ENCODE data around the gene RGS18. TPM values are rescaled to one million over a fixed set of nuclear protein-coding genes. Genes with fewer than 3 reads are reported as not detected.

Gene RGS18
- total and polyA plus RNA-seq, 4 donors, result 1.2 to 7.1 (median 4.3) TPM

DNA sequence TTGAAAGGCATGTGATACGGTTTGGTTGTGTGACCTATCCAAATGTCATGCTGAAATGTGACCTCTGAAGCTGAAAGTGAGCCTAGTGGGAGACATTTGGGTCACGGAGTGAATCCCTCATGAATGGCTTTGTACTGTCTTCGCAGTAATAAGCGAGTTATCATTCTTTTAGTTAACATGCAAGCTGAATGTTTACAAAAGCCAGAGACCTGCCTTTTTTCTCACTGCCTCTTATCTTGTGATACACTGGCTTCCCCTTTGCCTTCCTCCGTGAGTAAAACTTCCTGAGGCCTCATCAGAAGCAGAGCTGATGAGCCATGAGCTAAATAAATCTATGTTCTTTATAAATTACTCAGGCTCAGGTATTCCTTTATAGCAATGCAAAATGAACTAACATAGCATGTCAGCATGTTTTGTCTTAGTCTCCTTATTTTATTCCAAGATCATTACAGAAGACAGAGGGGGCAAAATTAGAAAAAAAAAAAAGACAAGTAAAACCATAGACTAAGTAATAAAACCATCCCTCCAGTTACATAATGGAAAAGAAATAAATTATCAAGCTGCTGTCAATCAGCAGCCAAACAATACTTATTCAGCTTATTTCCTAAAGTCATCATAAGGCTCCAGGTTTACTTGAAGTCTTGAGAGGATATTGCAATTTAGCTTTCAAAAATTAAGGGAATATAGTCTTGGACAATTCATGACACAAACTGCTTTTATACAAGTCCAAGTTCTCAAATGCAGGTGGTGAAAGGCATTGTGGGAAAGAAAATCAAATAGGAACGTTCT lies 12.1 kb downstream of the RGS18 start:
- H3K27ac ChIP-seq (ENCODE audit: low read depth in 1 of 2, low read length in 2 of 2), result no peak overlapping the region
- no peak for ATAC-seq (ENCODE audit: low FRiP score)
- H3K27me3 ChIP-seq (ENCODE audit: control insufficient read depth in 1 of 2, insufficient read depth in 2 of 2, low read length in 1 of 2), result no peaks in the 10 kb centered on the region
- WGBS, 2 donors, result 74 to 82% methylated on average over 6 of the region's 6 CpGs
- H3K4me3 ChIP-seq (ENCODE audit: low read length in 2 of 2), result no peak overlapping the region
- no peaks in the 10 kb centered on the region for H3K9me3 ChIP-seq (ENCODE audit: control insufficient read depth, low read length)
- no peak for DNase-seq
- no peaks in the 10 kb centered on the region for H3K36me3 ChIP-seq (ENCODE audit: control insufficient read depth in 1 of 2, insufficient read depth in 2 of 2, low read length in 1 of 2)
- no peaks in the 10 kb centered on the region for H3K4me1 ChIP-seq (ENCODE audit: control insufficient read depth in 1 of 2, insufficient read depth in 2 of 2, low read length in 2 of 2)
- intact Hi-C loops (cut with DNase I), result no loop called here

DNA sequence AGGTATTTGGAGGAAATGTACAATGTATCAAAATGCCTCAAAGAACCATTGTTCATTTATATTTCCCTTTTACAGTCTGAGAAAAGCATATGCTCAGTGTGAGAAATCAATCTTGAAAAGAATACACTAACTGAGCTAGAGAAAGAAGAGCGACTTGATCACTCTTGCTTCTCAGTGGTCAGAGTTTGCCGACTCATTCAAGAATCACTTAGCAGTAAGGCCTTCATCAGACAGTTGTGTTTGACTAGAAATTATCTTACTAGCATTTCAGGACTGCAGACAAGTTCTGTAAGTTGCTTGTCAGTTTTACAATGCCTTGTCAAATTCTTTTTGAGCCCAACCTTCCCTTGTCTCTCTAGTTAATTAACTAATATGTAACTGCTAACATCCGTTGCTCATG lies 12.9 kb downstream of the RGS18 start:
- Histone ChIP-seq H3K27me3 (ENCODE audit: control insufficient read depth in 1 of 2, insufficient read depth in 2 of 2, low read length in 1 of 2) (no peaks in the 10 kb centered on the region), H3K9me3 (ENCODE audit: control insufficient read depth, low read length) (no peaks in the 10 kb centered on the region), H3K4me3 (ENCODE audit: low read length in 2 of 2) (no peak overlapping the region), H3K4me1 (ENCODE audit: control insufficient read depth in 1 of 2, insufficient read depth in 2 of 2, low read length in 2 of 2) (no peaks in the 10 kb centered on the region), H3K27ac (ENCODE audit: low read depth in 1 of 2, low read length in 2 of 2) (no peak overlapping the region), H3K36me3 (ENCODE audit: control insufficient read depth in 1 of 2, insufficient read depth in 2 of 2, low read length in 1 of 2) (no peaks in the 10 kb centered on the region)
- WGBS, 2 donors, result 85 to 94% methylated on average over 3 of the region's 3 CpGs
- ATAC-seq (ENCODE audit: low FRiP score) (no peak), DNase-seq (no peak)
- intact Hi-C loops (cut with DNase I), result no loop called here

DNA sequence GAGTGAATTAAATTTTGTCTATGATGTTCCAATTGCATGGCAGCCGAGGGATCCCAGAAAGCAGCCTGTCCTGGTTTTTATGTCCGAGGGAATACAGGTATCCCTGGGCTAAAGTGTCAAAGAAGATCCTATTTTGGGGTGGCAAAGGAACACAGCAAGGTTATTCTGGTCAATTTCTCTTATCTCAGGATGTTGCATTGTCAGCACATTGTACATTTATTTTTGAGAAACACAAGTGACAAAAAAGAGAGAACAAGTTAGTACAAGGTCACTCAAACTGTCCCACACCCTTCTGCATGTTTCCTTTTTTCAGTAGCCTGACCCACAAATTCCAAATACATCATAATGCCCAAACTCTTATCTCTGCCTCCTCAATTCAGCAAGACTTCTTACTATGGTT lies 17.7 kb downstream of the RGS18 start:
- 91 to 92% methylated on average over 2 of the region's 2 CpGs for WGBS, 2 donors
- ATAC-seq (ENCODE audit: low FRiP score), result no peak
- Histone ChIP-seq H3K9me3 (ENCODE audit: control insufficient read depth, low read length) (no peaks in the 10 kb centered on the region), H3K4me1 (ENCODE audit: control insufficient read depth in 1 of 2, insufficient read depth in 2 of 2, low read length in 2 of 2) (no peaks in the 10 kb centered on the region), H3K36me3 (ENCODE audit: control insufficient read depth in 1 of 2, insufficient read depth in 2 of 2, low read length in 1 of 2) (no peaks in the 10 kb centered on the region), H3K27me3 (ENCODE audit: control insufficient read depth in 1 of 2, insufficient read depth in 2 of 2, low read length in 1 of 2) (no peaks in the 10 kb centered on the region), H3K4me3 (ENCODE audit: low read length in 2 of 2) (no peak overlapping the region), H3K27ac (ENCODE audit: low read depth in 1 of 2, low read length in 2 of 2) (no peak overlapping the region)
- DNase-seq, result no peak
- intact Hi-C loops (cut with DNase I), result no loop called here

DNA sequence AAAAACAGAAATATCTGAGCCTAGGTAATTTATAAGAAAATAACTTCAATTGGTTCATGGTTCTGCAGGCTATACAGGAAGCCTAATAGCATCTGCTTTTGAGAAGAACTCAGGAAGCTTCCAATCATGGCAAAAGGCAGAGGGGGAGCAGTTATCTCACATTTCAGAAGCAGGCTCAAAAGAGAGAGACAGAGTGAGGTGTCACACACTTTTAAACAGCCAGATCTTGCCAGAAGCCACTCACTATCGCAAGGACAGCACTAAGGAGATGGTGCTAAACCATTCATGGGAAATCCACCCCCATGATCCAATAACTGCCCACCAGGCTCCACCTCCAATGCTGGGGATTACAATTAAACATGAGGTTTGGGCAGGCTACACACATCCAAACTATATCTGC lies 25.5 kb downstream of the RGS18 start:
- Histone ChIP-seq H3K36me3 (ENCODE audit: control insufficient read depth in 1 of 2, insufficient read depth in 2 of 2, low read length in 1 of 2) (no peaks in the 10 kb centered on the region), H3K4me3 (ENCODE audit: low read length in 2 of 2) (no peak overlapping the region), H3K27ac (ENCODE audit: low read depth in 1 of 2, low read length in 2 of 2) (no peak overlapping the region), H3K4me1 (ENCODE audit: control insufficient read depth in 1 of 2, insufficient read depth in 2 of 2, low read length in 2 of 2) (no peaks in the 10 kb centered on the region), H3K27me3 (ENCODE audit: control insufficient read depth in 1 of 2, insufficient read depth in 2 of 2, low read length in 1 of 2) (peaks cover 0 to 3% of the 10 kb centered on the region in 2 donors), H3K9me3 (ENCODE audit: control insufficient read depth, low read length) (no peaks in the 10 kb centered on the region)
- ATAC-seq (ENCODE audit: low FRiP score) (peak; percentile 33), DNase-seq (no peak)
- WGBS, 2 donors, result 96 to 100% methylated on average over 1 of the region's 1 CpG
- intact Hi-C loops (cut with DNase I), result no loop called here

DNA sequence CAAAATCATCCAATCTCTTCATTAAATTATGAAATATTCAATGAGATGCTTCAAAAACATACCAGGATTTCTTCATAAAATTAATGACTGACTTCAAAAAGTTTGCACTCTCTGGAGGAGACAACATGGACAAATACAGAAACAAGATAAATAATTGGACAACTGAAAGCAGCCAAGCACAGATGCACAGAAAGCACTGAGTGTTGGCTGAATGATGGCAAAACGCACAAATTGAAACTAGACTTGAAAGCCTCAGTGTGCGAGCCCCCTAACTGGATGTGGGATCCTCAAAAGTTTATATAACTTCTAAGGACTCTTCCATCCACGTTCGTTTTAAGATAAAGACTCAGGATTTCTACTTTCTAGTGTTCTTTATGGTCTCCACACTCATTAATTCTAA lies 27.9 kb downstream of the RGS18 start:
- ATAC-seq (ENCODE audit: low FRiP score), result no peak
- H3K9me3 ChIP-seq (ENCODE audit: control insufficient read depth, low read length), result no peaks in the 10 kb centered on the region
- intact Hi-C loops (cut with DNase I), result no loop called here
- H3K4me3 ChIP-seq (ENCODE audit: low read length in 2 of 2), result no peak overlapping the region
- H3K4me1 ChIP-seq (ENCODE audit: control insufficient read depth in 1 of 2, insufficient read depth in 2 of 2, low read length in 2 of 2), result no peaks in the 10 kb centered on the region
- no peaks in the 10 kb centered on the region for H3K36me3 ChIP-seq (ENCODE audit: control insufficient read depth in 1 of 2, insufficient read depth in 2 of 2, low read length in 1 of 2)
- H3K27me3 ChIP-seq (ENCODE audit: control insufficient read depth in 1 of 2, insufficient read depth in 2 of 2, low read length in 1 of 2), result peaks cover 0 to 3% of the 10 kb centered on the region in 2 donors
- no peak for DNase-seq
- H3K27ac ChIP-seq (ENCODE audit: low read depth in 1 of 2, low read length in 2 of 2), result no peak overlapping the region
- 77 to 78% methylated on average over 4 of the region's 4 CpGs for WGBS, 2 donors

DNA sequence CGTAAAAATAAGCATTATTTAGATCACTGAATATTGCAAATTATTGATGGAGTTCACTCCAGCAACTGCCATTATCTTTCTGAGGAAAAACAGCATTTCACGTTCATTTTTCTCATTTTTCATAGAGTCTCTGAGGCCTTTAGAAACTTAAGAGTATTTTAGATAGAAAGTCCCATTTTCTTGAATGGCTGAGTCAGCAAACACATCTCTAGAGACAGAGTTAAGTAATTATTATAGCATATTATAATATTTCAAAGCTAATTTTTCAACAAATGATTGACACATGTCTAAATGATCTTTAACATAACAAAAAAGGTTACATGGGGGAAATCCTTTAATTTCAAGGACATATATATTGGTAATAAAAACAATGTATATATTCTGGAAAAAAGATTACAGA lies 31.8 kb downstream of the RGS18 start:
- 79 to 80% methylated on average over 2 of the region's 2 CpGs for WGBS, 2 donors
- ATAC-seq (ENCODE audit: low FRiP score) (no peak), DNase-seq (no peak)
- Histone ChIP-seq H3K36me3 (ENCODE audit: control insufficient read depth in 1 of 2, insufficient read depth in 2 of 2, low read length in 1 of 2) (no peaks in the 10 kb centered on the region), H3K4me1 (ENCODE audit: control insufficient read depth in 1 of 2, insufficient read depth in 2 of 2, low read length in 2 of 2) (no peaks in the 10 kb centered on the region), H3K9me3 (ENCODE audit: control insufficient read depth, low read length) (no peaks in the 10 kb centered on the region), H3K4me3 (ENCODE audit: low read length in 2 of 2) (no peak overlapping the region), H3K27me3 (ENCODE audit: control insufficient read depth in 1 of 2, insufficient read depth in 2 of 2, low read length in 1 of 2) (no peaks in the 10 kb centered on the region), H3K27ac (ENCODE audit: low read depth in 1 of 2, low read length in 2 of 2) (no peak overlapping the region)
- intact Hi-C loops (cut with DNase I), result no loop called here

DNA sequence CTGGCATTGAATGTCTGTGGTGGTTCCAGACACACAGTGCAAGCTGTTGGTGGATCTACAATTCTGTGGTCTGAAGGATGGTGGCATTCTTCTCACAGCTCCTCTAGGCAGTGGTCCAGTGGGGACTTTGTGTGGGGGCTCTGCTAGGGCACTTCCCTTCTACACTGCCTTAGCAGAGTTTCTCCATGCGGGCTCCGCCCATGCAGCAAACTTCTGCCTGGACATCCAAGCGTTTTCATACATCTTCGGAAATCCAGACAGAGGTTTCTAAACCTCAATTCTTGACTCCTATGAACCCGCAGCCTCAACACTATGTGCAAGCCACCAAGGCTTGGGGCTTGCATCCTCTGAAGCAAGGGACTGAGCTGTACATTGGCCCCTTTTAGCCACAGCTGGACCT lies 43.0 kb downstream of the RGS18 start:
- Histone ChIP-seq H3K36me3 (ENCODE audit: control insufficient read depth in 1 of 2, insufficient read depth in 2 of 2, low read length in 1 of 2) (no peaks in the 10 kb centered on the region), H3K27ac (ENCODE audit: low read depth in 1 of 2, low read length in 2 of 2) (no peak overlapping the region), H3K27me3 (ENCODE audit: control insufficient read depth in 1 of 2, insufficient read depth in 2 of 2, low read length in 1 of 2) (no peaks in the 10 kb centered on the region), H3K4me1 (ENCODE audit: control insufficient read depth in 1 of 2, insufficient read depth in 2 of 2, low read length in 2 of 2) (no peaks in the 10 kb centered on the region), H3K4me3 (ENCODE audit: low read length in 2 of 2) (no peak overlapping the region), H3K9me3 (ENCODE audit: control insufficient read depth, low read length) (no peaks in the 10 kb centered on the region)
- DNase-seq (no peak), ATAC-seq (ENCODE audit: low FRiP score) (no peak)
- intact Hi-C loops (cut with DNase I), result no loop called here
- WGBS, 2 donors, result 95 to 96% methylated on average over 5 of the region's 5 CpGs

DNA sequence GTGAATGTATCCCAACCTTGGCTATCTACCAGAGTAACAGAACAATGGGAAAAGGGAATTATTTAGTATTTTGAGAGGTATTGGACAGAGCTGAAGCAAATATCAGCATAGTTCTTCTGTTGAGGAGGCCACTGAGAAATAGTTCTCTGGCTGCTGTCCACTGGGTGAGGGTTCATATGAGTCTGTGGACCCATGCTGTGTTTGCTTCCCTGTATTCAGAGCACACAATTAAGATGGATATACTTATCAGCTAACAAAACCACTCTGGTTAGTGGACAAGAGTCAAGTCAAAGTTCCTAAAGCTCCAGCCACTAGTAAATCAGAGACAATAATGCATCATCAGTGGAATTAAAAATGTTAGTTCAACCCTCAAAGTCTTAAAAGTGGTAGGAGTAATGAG lies 66.1 kb downstream of the RGS18 start:
- Histone ChIP-seq H3K36me3 (ENCODE audit: control insufficient read depth in 1 of 2, insufficient read depth in 2 of 2, low read length in 1 of 2) (no peaks in the 10 kb centered on the region), H3K4me1 (ENCODE audit: control insufficient read depth in 1 of 2, insufficient read depth in 2 of 2, low read length in 2 of 2) (no peaks in the 10 kb centered on the region), H3K9me3 (ENCODE audit: control insufficient read depth, low read length) (no peaks in the 10 kb centered on the region), H3K27me3 (ENCODE audit: control insufficient read depth in 1 of 2, insufficient read depth in 2 of 2, low read length in 1 of 2) (no peaks in the 10 kb centered on the region), H3K4me3 (ENCODE audit: low read length in 2 of 2) (no peak overlapping the region), H3K27ac (ENCODE audit: low read depth in 1 of 2, low read length in 2 of 2) (no peak overlapping the region)
- no peak for ATAC-seq (ENCODE audit: low FRiP score)
- no peak for DNase-seq
- intact Hi-C loops (cut with DNase I), result no loop called here

DNA sequence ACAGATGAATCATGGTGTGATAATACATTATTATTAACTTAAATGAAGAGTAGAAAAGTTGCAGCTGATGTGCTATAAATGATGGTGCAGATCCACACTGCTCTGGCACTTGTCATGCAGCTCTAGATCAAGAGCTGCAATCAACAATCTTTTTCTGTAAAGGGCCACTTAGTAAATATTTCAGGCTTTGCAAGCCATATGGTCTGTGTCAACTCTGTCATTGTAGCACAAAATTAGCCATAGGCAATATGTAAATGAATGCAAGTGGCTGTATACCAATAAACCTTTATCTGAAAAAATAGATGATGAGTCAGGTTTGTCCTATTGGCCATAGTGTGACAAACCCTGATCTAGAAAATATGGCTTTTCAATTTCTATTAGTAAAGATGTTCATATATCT lies 66.6 kb downstream of the RGS18 start:
- intact Hi-C loops (cut with DNase I), result no loop called here
- no peak overlapping the region for H3K27ac ChIP-seq (ENCODE audit: low read depth in 1 of 2, low read length in 2 of 2)
- DNase-seq, result no peak
- no peak for ATAC-seq (ENCODE audit: low FRiP score)
- no peaks in the 10 kb centered on the region for H3K4me1 ChIP-seq (ENCODE audit: control insufficient read depth in 1 of 2, insufficient read depth in 2 of 2, low read length in 2 of 2)
- H3K9me3 ChIP-seq (ENCODE audit: control insufficient read depth, low read length), result no peaks in the 10 kb centered on the region
- no peaks in the 10 kb centered on the region for H3K36me3 ChIP-seq (ENCODE audit: control insufficient read depth in 1 of 2, insufficient read depth in 2 of 2, low read length in 1 of 2)
- H3K27me3 ChIP-seq (ENCODE audit: control insufficient read depth in 1 of 2, insufficient read depth in 2 of 2, low read length in 1 of 2), result no peaks in the 10 kb centered on the region
- H3K4me3 ChIP-seq (ENCODE audit: low read length in 2 of 2), result no peak overlapping the region

Measured in aorta (tissue), 5 donors.